GM21576 (cell line): Measurements from ENCODE around the gene CDRT15.
"Not testable (repeated sequence)": the region's sequence is repeated elsewhere in the genome, so short reads cannot be mapped to it uniquely, and the experiment has no call there.

Experiments used
- ATAC-seq: cut with Tn5 transposase; IDR thresholded peaks from one replicate; pipeline ENCODE4 v1.9.1; 2021; ENCODE audit warnings: mild to moderate bottlenecking, moderate library complexity; ENCODE audit not compliant: unreplicated experiment

CDRT15 gene

DNA sequence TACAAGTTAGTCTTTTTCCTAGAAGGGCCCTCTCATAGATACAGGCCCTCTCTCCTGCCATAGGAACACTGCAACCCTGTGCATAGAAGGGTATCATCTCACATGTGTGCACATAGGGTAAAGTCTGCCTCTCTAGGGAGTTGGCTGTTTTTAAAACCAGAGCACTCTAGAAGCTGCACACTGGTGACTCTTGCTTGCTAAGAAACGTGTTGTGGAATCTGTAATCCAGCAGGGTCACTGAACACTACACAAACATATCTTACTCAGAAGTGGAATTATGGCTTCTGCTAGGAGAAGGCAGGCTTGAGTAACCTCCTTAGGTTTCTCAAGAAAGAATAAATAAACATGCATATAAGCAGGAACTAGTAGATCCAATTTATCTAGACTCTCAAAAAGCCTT lies 45.9 kb downstream of the CDRT15 start:
- ATAC-seq: not testable (repeated sequence)

DNA sequence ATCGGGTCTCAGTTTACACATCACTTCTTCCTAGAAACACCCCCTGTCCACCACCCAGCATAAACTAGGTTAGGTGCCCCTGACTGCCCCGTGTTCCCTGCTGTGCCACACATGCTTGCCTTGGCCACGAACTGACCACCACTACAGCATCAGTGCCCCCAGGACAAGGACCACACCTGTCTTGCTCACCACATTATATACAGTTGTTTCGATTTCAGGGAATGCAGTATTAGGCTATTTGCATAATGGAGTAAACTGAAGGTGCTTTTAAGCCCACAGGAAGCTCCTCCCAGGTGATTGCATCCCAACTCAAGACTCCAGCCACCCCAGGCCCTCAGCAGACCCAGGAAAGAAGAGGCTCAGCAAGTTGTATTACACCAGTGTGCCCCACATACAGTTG lies 50.2 kb downstream of the CDRT15 start:
- ATAC-seq: not testable (repeated sequence)
